Breast epithelium (tissue), 3 donors: ENCODE results near the gene SLC25A15.

Experiments used
- CTCF ChIP-seq, 3 donors: fragments of 450-650 bp; IDR thresholded peaks; one replicate each; pipeline ENCODE4 v1.5.1; 2016 to 2017; ENCODE audit warnings: antibody characterized with exemption in 3 of 3, mild to moderate bottlenecking in 3 of 3, moderate library complexity in 3 of 3
- POLR2A ChIP-seq: fragments of 450-650 bp; IDR thresholded peaks from one replicate; pipeline ENCODE4 v1.6.1; 2016; ENCODE audit warnings: antibody characterized with exemption, mild to moderate bottlenecking, moderate library complexity
- POLR2AphosphoS5 ChIP-seq, 3 donors: sonication (generic); formaldehyde crosslinking; IDR thresholded peaks; one replicate each; pipeline ENCODE4 v1.6.1; 2017; ENCODE audit warnings: antibody characterized with exemption in 3 of 3

- TF ChIP-seq POLR2AphosphoS5 (IDR thresholded peaks at IDR 0.05) (no peak), CTCF (IDR thresholded peaks at IDR 0.05) (no peak), POLR2A (no peak)
Measured at GRCh38 chr13:40812102-40812501, 22.7 kb downstream of the SLC25A15 start.
